Activated T-helper 17 cell treated with anti-CD3 and anti-CD28 coated beads, Interleukin-2, amount 50 U/mL, for 72 hours (primary cell): Measurements from ENCODE around the gene PITX3. TPM values are rescaled to one million over a fixed set of nuclear protein-coding genes. Genes with fewer than 3 reads are reported as not detected.
"Not testable (repeated sequence)": the region's sequence is repeated elsewhere in the genome, so short reads cannot be mapped to it uniquely, and the experiment has no call there.

ENCODE experiments used
- ATAC-seq: fragments of 150-1000 bp; cut with Tn5 transposase; replicated peaks from 2 replicates; pipeline ENCODE4 v1.10.0; 2021; ENCODE audit warnings: mild to moderate bottlenecking, moderate library complexity
- H3K27ac Mint-ChIP-seq: one replicate; pipeline ENCODE4 v1.8.0; 2022; ENCODE audit warnings: mixed read lengths
- H3K27me3 Mint-ChIP-seq: one replicate; pipeline ENCODE4 v1.8.0; 2022; ENCODE audit warnings: mixed read lengths
- H3K36me3 Mint-ChIP-seq: one replicate; pipeline ENCODE4 v1.8.0; 2022; ENCODE audit warnings: low read depth, mild to moderate bottlenecking, mixed read lengths
- H3K4me1 Mint-ChIP-seq: one replicate; pipeline ENCODE4 v1.8.0; 2022; ENCODE audit warnings: mixed read lengths
- H3K4me3 Mint-ChIP-seq: one replicate; pipeline ENCODE4 v1.8.0; 2022; ENCODE audit warnings: mild to moderate bottlenecking, mixed read lengths
- H3K9me3 Mint-ChIP-seq: one replicate; pipeline ENCODE4 v1.8.0; 2022; ENCODE audit warnings: mixed read lengths
- total RNA-seq, 2 donors: library from RNA; stranded (reverse); gene quantifications; one replicate each; pipeline ENCODE4 v1.2.3, GENCODE V29; 2022

The PITX3 gene
- total RNA-seq, 2 donors from 2014 or later: 0.17 TPM; not detected in 1

- peaks cover 3% of the 10 kb centered on the region for H3K27me3 Mint-ChIP-seq
- no peaks in the 10 kb centered on the region for H3K36me3 Mint-ChIP-seq
- no peak for ATAC-seq
- H3K4me3 Mint-ChIP-seq: no peak overlapping the region
- no peak overlapping the region for H3K27ac Mint-ChIP-seq
- H3K9me3 Mint-ChIP-seq: peaks cover 3% of the 10 kb centered on the region
- H3K4me1 Mint-ChIP-seq: peaks cover 9% of the 10 kb centered on the region
Observed at GRCh38 chr10:102191956-102192355, 49.4 kb downstream of the PITX3 start.

- H3K9me3 Mint-ChIP-seq, H3K36me3 Mint-ChIP-seq, H3K4me1 Mint-ChIP-seq, H3K27me3 Mint-ChIP-seq: not testable (repeated sequence)
- peak; percentile 90 for ATAC-seq
- H3K27ac Mint-ChIP-seq: peak overlapping the region; percentile 52
- H3K4me3 Mint-ChIP-seq: peak overlapping the region; percentile 53
Observed at GRCh38 chr10:102188941-102189898, 52.1 kb downstream of the PITX3 start.

GRCh38 chr10:102188298-102188940 lies 52.9 kb downstream of the PITX3 start:
- Mint-ChIP-seq H3K27me3 (no peaks in the 10 kb centered on the region), H3K36me3 (no peaks in the 10 kb centered on the region), H3K9me3 (peaks cover 3% of the 10 kb centered on the region), H3K4me1 (peaks cover 4% of the 10 kb centered on the region), H3K27ac (no peak overlapping the region), H3K4me3 (peak overlapping the region; percentile 53)
- ATAC-seq: no peak

- Mint-ChIP-seq H3K9me3 (no peaks in the 10 kb centered on the region), H3K27ac (no peak overlapping the region), H3K4me3 (no peak overlapping the region), H3K27me3 (peaks cover under 1% of the 10 kb centered on the region), H3K36me3 (no peaks in the 10 kb centered on the region), H3K4me1 (peaks cover 4% of the 10 kb centered on the region)
- no peak for ATAC-seq
Observed at GRCh38 chr10:102185811-102186527, 55.3 kb downstream of the PITX3 start.

- no peak overlapping the region for H3K27ac Mint-ChIP-seq
- no peaks in the 10 kb centered on the region for H3K9me3 Mint-ChIP-seq
- peaks cover 4% of the 10 kb centered on the region for H3K4me1 Mint-ChIP-seq
- no peak for ATAC-seq
- no peak overlapping the region for H3K4me3 Mint-ChIP-seq
- H3K36me3 Mint-ChIP-seq: no peaks in the 10 kb centered on the region
- H3K27me3 Mint-ChIP-seq: peaks cover 4% of the 10 kb centered on the region
Observed at GRCh38 chr10:102185272-102185671, 56.0 kb downstream of the PITX3 start.

GRCh38 chr10:102184606-102185005 lies 56.7 kb downstream of the PITX3 start:
- H3K9me3 Mint-ChIP-seq: no peaks in the 10 kb centered on the region
- ATAC-seq: no peak
- no peaks in the 10 kb centered on the region for H3K36me3 Mint-ChIP-seq

More at GRCh38 chr10:102184606-102185005, 56.7 kb downstream of the PITX3 start:
- Mint-ChIP-seq H3K4me3 (no peak overlapping the region), H3K27ac (no peak overlapping the region), H3K27me3 (peaks cover 4% of the 10 kb centered on the region), H3K4me1 (peaks cover 4% of the 10 kb centered on the region)

Other genes starting within 250 kb of the PITX3 start
- 10 to 100 TPM; 27.7 to 38.5 TPM for gene ARMH3, start 185.3 kb downstream of the PITX3 start, total RNA-seq
- 10 to 100 TPM; 12.5 to 21.6 TPM for gene HPS6, start 176.2 kb downstream of the PITX3 start, total RNA-seq
- gene LDB1, start 121.1 kb downstream of the PITX3 start, total RNA-seq: 10 to 100 TPM; 93.6 to 99.1 TPM
- gene PPRC1, start 108.5 kb downstream of the PITX3 start, total RNA-seq: 10 to 100 TPM; 34.5 to 71.3 TPM
- 100 to 1,000 TPM in 1 of 2 donors, 10 to 100 TPM in 1; 76.9 to 168 TPM for gene NOLC1, start 89.1 kb downstream of the PITX3 start, total RNA-seq
- under 1 TPM; 0.24 to 0.32 TPM for gene ELOVL3, start 15.2 kb downstream of the PITX3 start, total RNA-seq
- gene GBF1, start 4.0 kb upstream of the PITX3 start, total RNA-seq: 10 to 100 TPM; 28.5 to 38.9 TPM
- 100 to 1,000 TPM; 192 to 372 TPM for gene NFKB2, start 154.2 kb upstream of the PITX3 start, total RNA-seq
- 1 to 10 TPM; 3.0 to 8.0 TPM for gene PSD, start 177.3 kb upstream of the PITX3 start, total RNA-seq
- gene FBXL15, start 179.3 kb upstream of the PITX3 start, total RNA-seq: 10 to 100 TPM; 12.6 to 15.4 TPM
- gene CUEDC2, start 191.1 kb upstream of the PITX3 start, total RNA-seq: 10 to 100 TPM; 53.3 to 58.5 TPM
- gene C10orf95, start 210.0 kb upstream of the PITX3 start, total RNA-seq: under 1 TPM; 0.29 to 0.39 TPM